HUES6 (cell line): Measurements from ENCODE around the gene ZNF592.

Experiments used
- H3K27ac ChIP-seq: 2 replicates; pipeline ENCODE4 v1.7.0; 2013; ENCODE audit warnings: low read depth, mild to moderate bottlenecking, low read length, inconsistent platforms
- H3K27me3 ChIP-seq: 2 replicates; pipeline ENCODE4 v1.6.1; 2013; ENCODE audit warnings: low read length; ENCODE audit not compliant: control insufficient read depth, insufficient read depth
- H3K36me3 ChIP-seq: 2 replicates; pipeline ENCODE4 v1.6.1; 2013; ENCODE audit warnings: low read length; ENCODE audit not compliant: control insufficient read depth, insufficient read depth
- H3K4me1 ChIP-seq: 2 replicates; pipeline ENCODE4 v1.6.1; 2013; ENCODE audit warnings: low read length; ENCODE audit not compliant: control insufficient read depth, insufficient read depth
- H3K4me3 ChIP-seq: 2 replicates; pipeline ENCODE4 v1.5.1; 2013; ENCODE audit warnings: low read depth, low read length
- H3K9ac ChIP-seq: one replicate; pipeline ENCODE4 v1.6.1; 2013; ENCODE audit warnings: mild to moderate bottlenecking, low read length
- H3K9me3 ChIP-seq: 2 replicates; pipeline ENCODE4 v1.6.1; 2013; ENCODE audit warnings: low read depth, low read length; ENCODE audit not compliant: control insufficient read depth, insufficient read depth

The ZNF592 gene

DNA sequence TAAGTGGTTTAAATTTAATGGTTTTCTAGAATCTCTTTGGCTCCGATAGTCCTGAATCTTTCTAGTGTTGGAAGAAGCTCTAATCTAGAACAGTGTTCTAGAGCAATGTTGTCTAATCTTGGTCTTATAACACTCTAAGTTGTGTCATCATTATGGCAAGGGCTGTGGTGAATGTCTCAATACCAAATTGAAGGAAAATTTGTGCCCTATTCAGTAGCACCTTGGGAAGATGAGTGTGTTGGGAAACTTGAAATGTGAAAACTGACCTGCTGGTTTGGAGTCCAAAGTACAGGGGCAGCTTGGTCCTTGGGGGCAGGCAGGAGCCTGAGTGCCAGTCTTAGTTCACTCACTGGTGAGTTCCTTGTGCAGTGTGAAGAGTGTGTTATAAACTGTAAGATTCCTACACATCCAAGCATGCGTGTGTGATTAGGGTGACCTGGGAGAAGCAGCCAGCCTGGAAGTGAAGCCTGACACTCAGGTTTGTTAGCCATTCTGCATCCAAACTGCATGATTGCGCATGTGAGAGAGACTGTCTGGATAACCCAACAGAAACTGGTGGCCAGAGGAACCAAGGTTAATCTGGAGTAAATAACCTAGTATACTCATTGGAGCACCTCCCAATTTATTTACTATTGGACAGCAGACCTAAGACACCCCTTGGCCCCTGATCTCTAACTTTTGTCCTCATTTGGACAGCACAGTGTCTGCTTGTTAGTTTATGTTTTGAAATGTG lies 14.6 kb downstream of the ZNF592 start:
- no peak overlapping the region for H3K9ac ChIP-seq
- peaks cover 21% of the 10 kb centered on the region for H3K36me3 ChIP-seq
- H3K27ac ChIP-seq: no peak overlapping the region
- H3K4me1 ChIP-seq: no peaks in the 10 kb centered on the region
- H3K27me3 ChIP-seq: no peaks in the 10 kb centered on the region
- H3K4me3 ChIP-seq: no peak overlapping the region
- no peaks in the 10 kb centered on the region for H3K9me3 ChIP-seq

DNA sequence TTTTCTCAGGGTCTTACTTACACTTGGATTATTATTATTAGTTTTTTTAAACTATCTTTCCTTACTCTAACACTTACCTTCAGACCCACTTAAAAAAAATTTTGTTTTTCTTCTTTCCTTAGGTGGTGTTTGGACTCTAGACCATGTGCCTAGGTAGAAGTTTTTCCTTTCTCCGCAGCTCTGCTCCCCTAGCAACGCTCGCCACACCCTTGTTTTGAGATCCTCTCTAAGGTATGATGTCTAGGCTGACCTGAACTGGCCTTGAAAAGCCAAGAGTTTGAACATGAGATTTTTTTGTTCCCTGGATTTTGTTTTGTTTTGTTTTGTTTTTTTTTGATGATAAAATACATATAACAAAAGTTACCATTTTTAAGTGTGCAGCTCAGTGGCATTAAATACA lies 16.2 kb downstream of the ZNF592 start:
- Histone ChIP-seq H3K27ac (no peak overlapping the region), H3K9me3 (no peaks in the 10 kb centered on the region), H3K4me1 (no peaks in the 10 kb centered on the region), H3K36me3 (peaks cover 34% of the 10 kb centered on the region), H3K27me3 (no peaks in the 10 kb centered on the region), H3K4me3 (no peak overlapping the region), H3K9ac (no peak overlapping the region)

DNA sequence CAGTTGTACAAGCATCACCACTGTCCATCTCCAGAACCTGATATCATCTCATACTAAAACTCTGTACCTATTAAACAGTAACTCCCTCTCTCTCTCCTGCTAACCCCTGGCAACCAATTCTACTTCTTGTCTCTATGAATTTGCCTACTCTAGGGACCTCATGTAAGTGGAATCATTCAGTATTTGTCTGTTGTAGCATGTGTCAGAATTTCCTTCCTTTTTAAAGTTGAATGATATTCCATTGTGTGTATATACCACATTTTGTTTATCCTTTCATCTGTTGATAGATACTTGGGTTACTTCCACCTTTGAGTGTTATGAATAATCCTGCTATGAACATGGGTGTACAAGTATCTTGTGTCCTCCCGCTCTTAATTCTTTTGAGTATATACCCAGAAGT lies 16.6 kb downstream of the ZNF592 start:
- H3K4me3 ChIP-seq: no peak overlapping the region
- no peaks in the 10 kb centered on the region for H3K27me3 ChIP-seq
- H3K4me1 ChIP-seq: no peaks in the 10 kb centered on the region
- no peak overlapping the region for H3K27ac ChIP-seq
- no peak overlapping the region for H3K9ac ChIP-seq
- H3K36me3 ChIP-seq: peaks cover 34% of the 10 kb centered on the region
- no peaks in the 10 kb centered on the region for H3K9me3 ChIP-seq

DNA sequence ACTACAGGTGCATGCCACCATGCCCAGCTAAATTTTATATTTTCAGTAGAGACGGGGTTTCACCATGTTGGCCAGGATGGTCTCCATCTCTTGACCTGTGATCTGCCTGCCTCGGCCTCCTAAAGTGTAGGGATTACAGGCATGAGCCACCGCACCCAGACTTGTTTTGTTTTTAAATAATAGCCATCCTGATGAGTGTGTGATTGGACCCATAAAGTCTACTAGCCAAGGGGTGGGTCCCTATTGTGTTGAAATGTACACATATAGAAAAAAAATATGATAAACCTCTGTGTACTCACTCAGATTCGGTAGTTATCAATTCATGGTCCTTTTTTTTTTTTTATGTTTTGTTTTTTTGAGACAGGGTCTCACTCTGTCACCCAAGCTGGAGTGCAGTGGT lies 17.3 kb downstream of the ZNF592 start:
- Histone ChIP-seq H3K4me3 (no peak overlapping the region), H3K27me3 (no peaks in the 10 kb centered on the region), H3K4me1 (no peaks in the 10 kb centered on the region), H3K9ac (no peak overlapping the region), H3K36me3 (peaks cover 39% of the 10 kb centered on the region), H3K9me3 (no peaks in the 10 kb centered on the region), H3K27ac (no peak overlapping the region)

DNA sequence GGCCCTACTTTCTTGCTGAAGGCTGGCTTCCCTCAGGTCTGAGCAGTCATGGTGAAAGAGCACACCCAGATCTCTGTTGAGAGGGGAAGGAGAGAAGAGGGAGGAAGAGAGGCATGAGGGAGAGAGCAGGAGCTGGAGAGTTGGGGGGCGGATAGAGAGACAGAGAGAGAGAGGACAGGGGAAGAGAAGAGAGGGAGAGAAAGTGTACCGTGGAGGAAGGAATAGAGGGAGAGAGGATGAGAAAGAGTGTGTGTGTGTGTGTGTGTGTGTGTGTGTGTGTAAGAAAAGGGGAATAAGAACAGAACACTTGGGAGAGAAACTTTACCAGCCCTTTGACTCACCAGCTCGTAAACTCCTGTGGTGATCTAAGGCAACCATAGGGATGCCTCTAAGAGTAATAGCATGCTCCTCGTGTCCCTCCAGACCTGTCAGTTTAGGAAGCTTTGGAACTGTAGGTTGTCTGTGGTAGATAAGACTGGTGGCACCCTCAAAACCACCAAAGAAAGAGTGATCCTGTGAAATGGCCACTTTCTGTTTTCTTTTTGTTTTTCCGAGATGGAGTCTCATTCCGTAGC lies 18.2 kb downstream of the ZNF592 start:
- Histone ChIP-seq H3K9ac (no peak overlapping the region), H3K27ac (no peak overlapping the region), H3K36me3 (peaks cover 42% of the 10 kb centered on the region), H3K4me3 (no peak overlapping the region), H3K4me1 (no peaks in the 10 kb centered on the region), H3K9me3 (no peaks in the 10 kb centered on the region), H3K27me3 (no peaks in the 10 kb centered on the region)

DNA sequence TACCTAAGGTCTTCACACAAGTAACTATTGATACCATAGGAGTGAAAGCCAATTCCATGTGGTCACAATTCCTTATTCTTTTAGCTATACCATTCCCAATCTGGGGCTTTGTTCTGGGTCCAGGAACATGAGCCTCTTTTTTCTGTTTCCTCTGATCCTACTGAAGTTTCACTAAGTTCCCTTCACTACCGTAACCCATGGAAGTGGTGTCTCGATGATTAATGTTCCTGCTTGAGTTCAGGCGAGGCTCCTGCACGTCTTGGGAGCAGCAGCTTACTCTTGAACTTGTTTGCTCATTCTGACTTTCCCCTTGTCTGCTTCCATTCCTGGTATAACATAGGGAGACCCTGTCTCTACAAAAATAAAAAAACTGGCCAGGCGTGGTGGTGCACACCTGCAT lies 23.6 kb downstream of the ZNF592 start:
- H3K27me3 ChIP-seq: no peaks in the 10 kb centered on the region
- H3K36me3 ChIP-seq: peaks cover 29% of the 10 kb centered on the region
- H3K27ac ChIP-seq: no peak overlapping the region
- no peaks in the 10 kb centered on the region for H3K4me1 ChIP-seq
- no peaks in the 10 kb centered on the region for H3K9me3 ChIP-seq
- H3K9ac ChIP-seq: no peak overlapping the region
- no peak overlapping the region for H3K4me3 ChIP-seq

DNA sequence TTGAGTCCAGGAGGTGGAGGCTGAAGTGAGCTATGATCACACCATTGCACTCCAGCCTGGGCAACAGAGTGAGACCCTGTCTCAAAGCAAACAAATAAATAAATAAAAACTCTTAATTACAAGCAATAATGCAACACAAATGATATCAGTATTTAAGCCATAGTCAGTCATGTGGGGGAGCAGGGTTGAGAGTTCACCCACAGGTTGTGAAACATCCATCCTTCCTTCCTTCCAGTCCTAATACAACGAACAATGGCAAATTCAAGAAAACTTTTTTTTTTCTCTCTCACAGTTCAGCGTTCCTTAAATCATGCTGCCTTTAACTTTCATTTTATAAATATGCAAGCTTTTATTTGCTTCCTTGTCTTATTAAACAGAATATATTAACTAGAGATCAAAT lies 24.1 kb downstream of the ZNF592 start:
- H3K27me3 ChIP-seq: no peaks in the 10 kb centered on the region
- H3K4me3 ChIP-seq: no peak overlapping the region
- H3K9me3 ChIP-seq: no peaks in the 10 kb centered on the region
- peaks cover 26% of the 10 kb centered on the region for H3K36me3 ChIP-seq
- H3K4me1 ChIP-seq: no peaks in the 10 kb centered on the region
- no peak overlapping the region for H3K27ac ChIP-seq
- H3K9ac ChIP-seq: no peak overlapping the region

DNA sequence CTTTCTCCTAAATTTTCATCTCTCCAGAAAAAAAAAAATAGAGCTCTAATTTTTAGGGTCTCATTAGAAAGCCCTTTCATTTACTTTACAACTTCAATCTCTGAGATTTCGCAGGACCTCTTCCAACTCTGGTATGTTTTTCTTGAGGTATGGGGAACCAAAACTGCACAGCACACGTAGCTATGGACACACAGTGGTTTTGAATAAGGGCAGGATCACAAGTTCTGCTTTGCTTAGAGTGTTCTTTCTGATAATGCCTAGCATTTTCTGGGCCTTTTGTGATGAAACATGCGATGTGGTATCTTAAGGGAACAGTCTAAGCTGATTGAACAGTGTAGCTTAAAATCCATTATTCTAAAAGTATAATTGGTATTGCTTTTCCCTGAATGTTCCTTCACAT lies 25.3 kb downstream of the ZNF592 start:
- Histone ChIP-seq H3K9me3 (no peaks in the 10 kb centered on the region), H3K4me1 (peaks cover 9% of the 10 kb centered on the region; the same call in 1 of the 2 replicates), H3K9ac (no peak overlapping the region), H3K36me3 (peaks cover 17% of the 10 kb centered on the region), H3K27me3 (no peaks in the 10 kb centered on the region), H3K27ac (no peak overlapping the region), H3K4me3 (no peak overlapping the region)

DNA sequence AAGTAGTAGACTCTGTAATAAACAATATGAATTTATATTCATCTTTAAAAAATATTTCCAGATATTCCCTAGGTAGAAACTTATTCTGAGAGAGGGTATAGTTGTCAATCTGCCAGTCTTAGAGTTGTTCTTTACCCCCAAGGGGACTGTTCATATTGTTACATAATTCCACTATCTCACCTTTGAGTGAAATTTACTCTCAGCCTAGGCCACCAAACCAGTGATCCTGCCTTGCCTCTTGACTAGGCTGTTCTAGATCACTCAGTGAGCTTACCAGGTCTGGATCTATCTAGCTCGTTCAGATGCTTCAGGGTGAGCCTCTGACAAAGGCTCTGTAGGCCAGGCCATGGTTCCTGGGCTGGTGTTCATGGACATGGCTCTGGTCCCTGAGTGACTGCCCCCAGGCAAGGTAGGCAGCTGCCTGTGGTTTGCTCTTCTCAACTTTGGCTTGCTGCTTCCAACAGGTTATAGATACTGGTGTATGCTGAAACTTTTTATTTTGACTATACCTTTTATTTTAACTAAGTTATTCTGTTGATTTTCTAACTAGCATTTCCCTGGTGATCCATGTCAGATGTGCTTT lies 27.6 kb downstream of the ZNF592 start:
- H3K36me3 ChIP-seq: peaks cover 4% of the 10 kb centered on the region
- no peak overlapping the region for H3K27ac ChIP-seq
- no peaks in the 10 kb centered on the region for H3K27me3 ChIP-seq
- H3K9ac ChIP-seq: no peak overlapping the region
- no peak overlapping the region for H3K4me3 ChIP-seq
- H3K4me1 ChIP-seq: peaks cover 9% of the 10 kb centered on the region; the same call in 1 of the 2 replicates
- no peaks in the 10 kb centered on the region for H3K9me3 ChIP-seq

DNA sequence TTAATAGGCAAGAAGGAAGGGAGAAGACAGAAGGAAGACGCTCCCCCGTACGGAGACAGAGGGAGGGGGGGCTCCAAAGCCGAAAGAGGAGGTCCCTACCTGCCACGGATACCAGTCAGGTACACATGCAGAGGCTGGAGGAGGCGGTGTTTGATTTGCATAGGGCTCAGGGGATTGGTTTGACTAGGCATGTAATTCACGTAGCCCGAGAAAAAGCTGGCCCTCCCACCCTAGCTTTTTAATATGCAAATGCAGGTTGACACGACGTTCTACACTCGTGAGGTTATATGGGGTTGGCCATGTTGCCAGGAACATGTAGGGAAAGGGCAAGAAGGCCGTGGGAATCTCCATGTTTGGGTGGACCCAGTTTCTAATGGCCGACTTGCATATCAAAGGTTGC lies 29.8 kb downstream of the ZNF592 start:
- H3K36me3 ChIP-seq: peaks cover 12% of the 10 kb centered on the region
- peak overlapping the region; percentile 36 for H3K4me3 ChIP-seq
- no peaks in the 10 kb centered on the region for H3K9me3 ChIP-seq
- peaks cover 10% of the 10 kb centered on the region; the same call in 1 of the 2 replicates for H3K4me1 ChIP-seq
- H3K27me3 ChIP-seq: no peaks in the 10 kb centered on the region
- no peak overlapping the region for H3K9ac ChIP-seq
- no peak overlapping the region for H3K27ac ChIP-seq

DNA sequence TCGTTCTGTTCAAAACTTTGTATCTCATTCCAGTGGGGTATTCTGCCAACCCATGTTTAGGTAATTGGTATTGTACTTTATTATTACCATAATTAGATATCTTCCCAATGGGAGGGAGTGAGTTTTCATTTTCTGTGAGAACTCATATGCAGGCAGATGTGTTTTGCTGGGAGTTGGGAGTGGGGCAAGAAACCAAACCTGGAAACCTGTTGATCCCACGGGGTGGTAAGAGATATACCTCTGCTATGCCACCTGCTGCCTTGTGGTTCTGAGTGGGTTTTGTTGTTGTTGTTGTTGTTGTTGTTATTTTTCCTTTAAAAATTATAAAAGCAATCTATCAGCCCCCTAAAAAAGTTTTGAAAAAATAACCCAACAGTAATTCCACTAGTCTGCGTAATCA lies 32.1 kb downstream of the ZNF592 start:
- H3K4me1 ChIP-seq: peaks cover 19% of the 10 kb centered on the region
- no peak overlapping the region for H3K27ac ChIP-seq
- H3K27me3 ChIP-seq: no peaks in the 10 kb centered on the region
- H3K9me3 ChIP-seq: no peaks in the 10 kb centered on the region
- no peak overlapping the region for H3K9ac ChIP-seq
- peaks cover 32% of the 10 kb centered on the region for H3K36me3 ChIP-seq
- H3K4me3 ChIP-seq: no peak overlapping the region
